ENCODE data around the gene KRTAP10-3. TPM values are rescaled to one million over a fixed set of nuclear protein-coding genes. Genes with fewer than 3 reads are reported as not detected.

The KRTAP10-3 gene
- total and polyA plus RNA-seq, 2 donors (not counting 3 experiments of a cell fraction or from before 2014, with no cell fraction given), result not detected

GRCh38 chr21:44596068-44596725 lies 37.6 kb upstream of the KRTAP10-3 start:
- H3K36me3 ChIP-seq (ENCODE audit: control insufficient read depth in 2 of 2, extremely low read depth in 1 of 2, insufficient read depth in 2 of 2, low read length in 2 of 2), result no peaks in the 10 kb centered on the region
- H3K4me1 ChIP-seq (ENCODE audit: control insufficient read depth, extremely low read depth, insufficient read depth, low read length), result no peaks in the 10 kb centered on the region
- no peak overlapping the region for H2AFZ ChIP-seq (ENCODE audit: low read depth, low read length)
- TF ChIP-seq FOS (IDR thresholded peaks at IDR 0.05; ENCODE audit: borderline replicate concordance, insufficient read depth, low read length) (no peak), GATA2 (IDR thresholded peaks at IDR 0.05; ENCODE audit: insufficient read depth, insufficient read length, low read depth, low read length) (no peak), JUN (IDR thresholded peaks at IDR 0.05; ENCODE audit: borderline replicate concordance, insufficient read depth, insufficient read length, low read depth) (no peak), POLR2AphosphoS5 (IDR thresholded peaks at IDR 0.05; ENCODE audit: insufficient read depth, low read depth, low read length) (no peak), MYC (IDR thresholded peaks at IDR 0.05; ENCODE audit: low read depth, low read length) (no peak), POLR2A (IDR thresholded peaks at IDR 0.05; ENCODE audit: low read depth, low read length) (no peak), EZH2 (IDR thresholded peaks at IDR 0.05; ENCODE audit: borderline replicate concordance, low read depth, low read length, severe bottlenecking) (no peak)
- TF ChIP-seq, protein P1, sequence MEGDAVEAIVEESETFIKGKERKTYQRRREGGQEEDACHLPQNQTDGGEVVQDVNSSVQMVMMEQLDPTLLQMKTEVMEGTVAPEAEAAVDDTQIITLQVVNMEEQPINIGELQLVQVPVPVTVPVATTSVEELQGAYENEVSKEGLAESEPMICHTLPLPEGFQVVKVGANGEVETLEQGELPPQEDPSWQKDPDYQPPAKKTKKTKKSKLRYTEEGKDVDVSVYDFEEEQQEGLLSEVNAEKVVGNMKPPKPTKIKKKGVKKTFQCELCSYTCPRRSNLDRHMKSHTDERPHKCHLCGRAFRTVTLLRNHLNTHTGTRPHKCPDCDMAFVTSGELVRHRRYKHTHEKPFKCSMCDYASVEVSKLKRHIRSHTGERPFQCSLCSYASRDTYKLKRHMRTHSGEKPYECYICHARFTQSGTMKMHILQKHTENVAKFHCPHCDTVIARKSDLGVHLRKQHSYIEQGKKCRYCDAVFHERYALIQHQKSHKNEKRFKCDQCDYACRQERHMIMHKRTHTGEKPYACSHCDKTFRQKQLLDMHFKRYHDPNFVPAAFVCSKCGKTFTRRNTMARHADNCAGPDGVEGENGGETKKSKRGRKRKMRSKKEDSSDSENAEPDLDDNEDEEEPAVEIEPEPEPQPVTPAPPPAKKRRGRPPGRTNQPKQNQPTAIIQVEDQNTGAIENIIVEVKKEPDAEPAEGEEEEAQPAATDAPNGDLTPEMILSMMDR (IDR thresholded peaks at IDR 0.05; ENCODE audit: extremely low read depth in 1 of 2, insufficient read depth in 1 of 2, low read depth in 1 of 2, low read length in 2 of 2), result no peak
- TF ChIP-seq, protein P2, sequence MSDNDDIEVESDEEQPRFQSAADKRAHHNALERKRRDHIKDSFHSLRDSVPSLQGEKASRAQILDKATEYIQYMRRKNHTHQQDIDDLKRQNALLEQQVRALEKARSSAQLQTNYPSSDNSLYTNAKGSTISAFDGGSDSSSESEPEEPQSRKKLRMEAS (IDR thresholded peaks at IDR 0.05; ENCODE audit: insufficient read depth, insufficient read length), result no peak
- intact Hi-C loops (cut with micrococcal nuclease), result no loop called here
- FAIRE-seq, result no peak
- peaks cover 0 to 2% of the 10 kb centered on the region in 2 experiments for H3K27me3 ChIP-seq (ENCODE audit: control insufficient read depth in 2 of 2, insufficient read depth in 2 of 2, low read length in 2 of 2)
- H3K9me3 ChIP-seq (replicated peaks; ENCODE audit: control insufficient read depth, insufficient read depth, low read length), result no peaks in the 10 kb centered on the region
- no peaks in the 10 kb centered on the region for H3K9me1 ChIP-seq (replicated peaks; ENCODE audit: control insufficient read depth, extremely low read depth, insufficient read depth, low read length)
- H3K9ac ChIP-seq (replicated peaks; ENCODE audit: extremely low read depth, insufficient read depth, low read length), result no peak overlapping the region
- no peak overlapping the region for H3K4me3 ChIP-seq (replicated peaks in 1 of 3; ENCODE audit: insufficient read depth in 1 of 3, low read depth in 1 of 3, low read length in 3 of 3)
- no peaks in the 10 kb centered on the region for H4K20me1 ChIP-seq (replicated peaks; ENCODE audit: control insufficient read depth, extremely low read depth, insufficient read depth, low read length)
- ChIA-PET CTCF (interaction anchor here (1.1 to 1.7 kb wide), 2 partner anchors 197 kb away, joined by 4 to 5 read pairs; no protein-coding TSS in a partner anchor), POLR2A (no interaction called here)
- no peak for DNase-seq (ENCODE audit: low read depth, low spot score)
- dilution Hi-C loops (cut with MboI; ENCODE audit: extremely low pct_ligation_motif_present, low sequenced_read_pairs), result no loop called here
- BruUV-seq (replicated peaks), result no TSS peak
- H3K79me2 ChIP-seq (ENCODE audit: control insufficient read depth, insufficient read depth, low read length), result no peaks in the 10 kb centered on the region
- no peak overlapping the region for H3K4me2 ChIP-seq (ENCODE audit: insufficient read depth, low read length)
- no peak overlapping the region for H3K27ac ChIP-seq (ENCODE audit: insufficient read depth, low read depth, low read length)
